ENCODE results near the gene TLR7.

TLR7 gene

GRCh38 chrX:12866451-12867377 is at the start of gene TLR7:
TLR7 (plus strand) TSS chrX:12867072; CDS start chrX:12867579, 507 bp downstream.
- DNase-seq, result no peak

- no peak for DNase-seq
Observed at GRCh38 chrX:12817528-12817927, 49.3 kb upstream of the TLR7 start.

DNA sequence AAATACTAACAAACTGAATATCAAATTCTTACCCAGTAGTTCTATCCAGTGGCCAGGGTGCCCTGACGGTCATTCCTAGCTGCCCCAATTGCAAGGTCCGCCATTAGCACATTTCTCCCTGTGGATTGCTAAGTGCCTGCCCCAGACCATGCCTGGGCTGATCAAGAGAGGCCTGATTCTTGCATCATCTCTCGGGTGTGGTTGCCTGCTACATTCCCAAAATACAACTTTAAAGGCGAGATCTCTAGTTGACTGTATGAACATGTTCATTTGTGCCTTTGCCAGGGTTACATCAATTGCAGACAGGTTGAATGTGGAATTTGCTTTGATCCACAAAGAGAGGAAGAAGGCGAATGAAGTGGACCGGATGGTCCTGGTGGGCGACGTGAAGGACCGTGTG is 47.6 kb upstream of the TLR7 start:
- no peak for DNase-seq

GRCh38 chrX:12820737-12821136 is 46.1 kb upstream of the TLR7 start:
- DNase-seq, result no peak

- no peak for DNase-seq
Observed at GRCh38 chrX:12824944-12825343, 41.9 kb upstream of the TLR7 start.

DNA sequence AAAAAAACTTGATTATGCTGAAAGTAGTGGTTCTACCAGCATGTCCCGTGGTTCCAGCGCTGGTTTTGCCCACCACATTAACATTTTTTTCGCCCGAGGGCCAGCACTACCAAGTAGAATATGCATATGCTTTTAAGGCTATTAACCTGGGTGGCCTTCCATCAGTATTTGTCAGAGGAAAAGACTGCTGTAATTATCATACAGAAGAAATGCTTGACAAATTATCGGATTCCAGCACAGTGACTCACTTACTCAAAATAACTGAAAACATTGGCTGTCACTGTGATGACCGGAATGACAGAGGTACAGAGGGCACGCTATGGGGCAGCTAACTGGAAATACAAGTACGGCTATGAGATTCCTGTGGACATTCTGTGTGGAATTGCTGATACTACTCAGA is 41.1 kb upstream of the TLR7 start:
- DNase-seq, result no peak

GRCh38 chrX:12843061-12843667 is 23.7 kb upstream of the TLR7 start:
- no peak for DNase-seq

GRCh38 chrX:12843668-12844279 is 23.1 kb upstream of the TLR7 start:
- DNase-seq, result no peak

DNA sequence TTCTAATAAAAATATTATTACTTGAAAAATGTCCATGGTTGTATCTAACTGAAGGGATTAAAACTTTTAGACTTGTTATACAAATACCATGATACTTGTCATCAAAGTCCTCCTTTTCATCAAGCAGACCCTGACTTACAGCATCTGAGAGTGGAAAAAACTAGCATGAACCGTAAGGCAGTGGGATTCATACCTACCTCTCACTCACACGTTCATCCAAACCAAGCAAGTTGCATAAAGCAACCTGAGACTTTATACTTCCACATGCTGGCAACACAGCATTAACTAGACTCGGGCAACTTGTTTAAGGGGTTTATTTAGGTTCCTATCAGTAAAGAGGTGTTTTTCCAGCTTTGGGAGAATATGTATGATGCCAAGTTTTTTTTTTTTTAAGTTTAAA is 22.6 kb upstream of the TLR7 start:
- DNase-seq, result no peak

DNA sequence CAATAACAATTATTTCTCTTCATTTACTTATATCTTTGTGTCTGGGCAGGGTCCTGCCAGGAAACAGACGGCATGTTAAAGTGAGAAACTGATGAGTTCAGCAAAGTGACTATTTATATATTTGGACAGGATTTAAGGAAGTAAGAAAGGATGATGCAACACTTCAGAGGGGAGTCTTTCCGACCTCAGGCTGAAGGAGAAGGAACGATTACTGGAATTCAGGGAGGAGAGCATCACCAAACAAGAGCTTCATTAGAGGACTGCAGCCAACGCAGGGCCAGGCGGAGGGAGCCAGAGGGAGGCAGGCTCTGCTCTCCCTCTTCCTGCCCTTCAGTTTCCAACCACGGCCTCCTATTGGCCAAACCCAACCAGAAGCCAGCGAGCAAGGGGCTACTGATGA is 1.5 kb upstream of the TLR7 start:
- DNase-seq, result no peak

GRCh38 chrX:12867685-12868084 is 813 bp downstream of the TLR7 start:
- DNase-seq, result no peak

GRCh38 chrX:12868747-12869146 is 1.9 kb downstream of the TLR7 start:
- no peak for DNase-seq

DNA sequence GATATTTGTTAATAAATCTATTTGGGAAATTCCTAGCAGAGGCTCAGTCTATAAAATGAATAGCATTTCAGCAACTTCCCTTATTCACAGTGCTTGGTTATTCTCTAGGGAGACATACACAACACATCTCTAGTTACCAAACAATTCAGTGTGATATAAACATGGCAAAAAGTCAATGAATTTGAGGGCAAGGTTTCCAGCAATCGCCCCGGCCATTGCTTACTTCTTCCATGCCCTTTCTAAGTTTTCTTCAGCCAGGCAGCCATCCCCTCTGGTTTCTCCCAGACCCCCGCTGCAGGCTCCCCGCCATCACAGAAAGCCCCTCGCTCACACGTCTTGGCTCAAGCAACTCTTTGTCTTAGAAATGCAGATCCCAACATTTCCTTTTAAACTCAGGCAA is 4.4 kb downstream of the TLR7 start:
- DNase-seq, result no peak

DNA sequence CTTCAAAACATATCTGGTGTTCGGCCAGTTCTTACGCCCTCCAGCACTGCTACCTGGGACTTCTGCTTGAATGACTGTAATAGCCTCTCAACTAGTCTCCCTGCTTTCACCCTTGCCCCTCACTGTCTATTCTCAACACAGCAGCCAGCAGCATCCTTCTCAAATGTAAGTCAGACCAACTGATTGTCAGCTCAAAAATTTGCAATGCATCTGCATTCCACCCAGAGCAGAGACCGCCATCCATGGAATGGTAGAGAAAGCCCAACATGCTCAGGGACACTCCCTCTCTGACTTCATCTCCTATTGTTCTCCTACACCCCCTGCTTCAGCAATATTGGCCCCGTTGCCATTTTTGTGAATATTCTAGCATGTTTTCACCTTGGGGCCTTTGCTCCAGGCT is 5.9 kb downstream of the TLR7 start:
- no peak for DNase-seq

- no peak for DNase-seq
Observed at GRCh38 chrX:12874581-12874980, 7.7 kb downstream of the TLR7 start.

DNA sequence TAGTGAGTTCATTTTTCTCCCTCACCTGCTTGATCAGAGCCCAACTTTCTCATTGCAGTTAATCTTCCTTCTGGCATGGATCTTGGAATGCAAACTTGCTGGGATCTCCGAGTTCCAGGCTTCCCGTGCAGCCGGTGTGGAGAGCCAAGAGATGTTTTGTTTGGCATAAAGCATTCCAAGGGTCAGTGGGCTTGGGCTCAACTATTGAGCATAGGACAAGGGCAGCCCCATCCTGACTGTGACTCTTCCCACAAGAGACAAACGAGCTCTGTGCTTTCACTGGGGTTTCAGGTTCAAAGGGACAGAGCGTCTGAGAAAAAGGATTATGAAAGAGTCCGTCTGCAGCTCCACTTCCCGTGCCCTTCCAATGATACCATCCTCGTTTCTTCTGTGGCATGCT is 10.5 kb downstream of the TLR7 start:
- no peak for DNase-seq

DNA sequence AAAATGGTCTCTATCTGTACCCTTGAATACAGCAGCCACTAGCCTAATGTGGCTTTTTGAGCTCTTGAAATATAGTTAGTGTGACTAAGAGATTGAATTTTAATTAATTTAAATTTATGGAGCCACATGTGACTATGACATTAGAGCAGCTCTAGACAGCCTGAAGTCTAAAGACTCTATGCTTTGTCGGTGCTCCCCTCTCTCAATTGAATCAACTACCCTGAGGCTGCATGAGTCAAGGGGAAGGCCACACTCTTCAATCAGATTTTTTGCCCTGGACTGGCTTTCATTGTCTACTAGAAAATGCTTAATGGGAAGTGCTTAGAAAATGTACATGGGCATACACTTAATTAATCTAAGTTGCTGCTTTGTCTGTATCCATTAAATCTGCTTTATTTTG is 11.7 kb downstream of the TLR7 start:
- DNase-seq, result no peak

DNA sequence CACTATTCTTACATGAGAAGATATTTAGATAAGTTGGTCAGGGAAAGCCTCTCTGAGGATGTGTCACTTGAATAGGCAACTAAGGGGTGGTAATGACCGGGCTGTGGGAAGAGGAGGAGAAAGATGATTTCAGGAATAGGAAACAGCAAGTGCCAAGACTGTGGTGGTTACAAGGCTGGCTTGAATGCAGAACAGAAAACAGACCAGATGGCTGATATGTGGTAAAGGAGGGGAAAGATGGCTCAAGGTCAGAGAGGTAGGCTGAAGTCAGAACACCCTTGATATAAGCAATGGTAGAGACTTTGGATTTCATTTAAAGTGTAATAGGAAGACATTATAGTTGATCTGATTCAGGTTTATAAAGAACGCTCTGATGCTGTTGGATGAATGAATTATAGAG is 15.0 kb downstream of the TLR7 start:
- DNase-seq, result no peak

- DNase-seq, result no peak
Observed at GRCh38 chrX:12885508-12885907, 18.6 kb downstream of the TLR7 start.

DNA sequence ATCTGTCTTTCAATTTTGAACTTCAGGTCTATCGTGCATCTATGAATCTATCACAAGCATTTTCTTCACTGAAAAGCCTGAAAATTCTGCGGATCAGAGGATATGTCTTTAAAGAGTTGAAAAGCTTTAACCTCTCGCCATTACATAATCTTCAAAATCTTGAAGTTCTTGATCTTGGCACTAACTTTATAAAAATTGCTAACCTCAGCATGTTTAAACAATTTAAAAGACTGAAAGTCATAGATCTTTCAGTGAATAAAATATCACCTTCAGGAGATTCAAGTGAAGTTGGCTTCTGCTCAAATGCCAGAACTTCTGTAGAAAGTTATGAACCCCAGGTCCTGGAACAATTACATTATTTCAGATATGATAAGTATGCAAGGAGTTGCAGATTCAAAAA is 19.7 kb downstream of the TLR7 start:
- DNase-seq, result no peak

- no peak for DNase-seq
Observed at GRCh38 chrX:12887141-12887540, 20.3 kb downstream of the TLR7 start.

GRCh38 chrX:12887767-12888166 is 20.9 kb downstream of the TLR7 start:
- no peak for DNase-seq

GRCh38 chrX:12890467-12890866 is 23.6 kb downstream of the TLR7 start:
- DNase-seq, result no peak

DNA sequence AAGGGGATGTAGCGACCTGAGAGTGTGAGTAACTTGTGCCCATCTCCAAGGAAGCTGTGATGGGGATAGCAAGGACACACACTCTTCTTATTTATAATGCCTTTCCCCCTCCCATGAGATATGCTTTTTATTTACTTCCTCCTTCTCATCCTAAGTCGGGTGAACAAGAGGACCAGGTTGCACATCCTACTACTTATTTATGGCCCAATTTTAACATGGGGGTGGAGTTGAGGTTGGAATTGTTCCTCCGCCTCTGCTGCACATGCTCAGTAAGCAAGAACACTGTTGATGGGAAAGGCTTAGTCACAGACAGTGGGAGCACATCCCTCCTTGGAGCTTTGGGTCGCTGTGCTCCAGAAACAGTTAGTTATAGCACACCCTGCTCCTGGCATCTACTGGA is 24.3 kb downstream of the TLR7 start:
- DNase-seq, result no peak

Measured in activated T-cell treated with anti-CD3 and anti-CD28 coated beads, Interleukin-2, amount 50 U/mL, for 48 hours (primary cell).